Measurements from ENCODE around the gene CASP14. TPM values are rescaled to one million over a fixed set of nuclear protein-coding genes. Genes with fewer than 3 reads are reported as not detected.
"Not testable (repeated sequence)": the region's sequence is repeated elsewhere in the genome, so short reads cannot be mapped to it uniquely, and the experiment has no call there.

CASP14 gene
- total and polyA plus RNA-seq, 8 donors, result not detected

GRCh38 chr19:15072930-15073647 is 23.8 kb downstream of the CASP14 start:
- no peaks in the 10 kb centered on the region for H3K36me3 ChIP-seq
- no peaks in the 10 kb centered on the region for H3K4me1 ChIP-seq
- H3K4me3 ChIP-seq, result no peak overlapping the region
- no peak overlapping the region for H3K27ac ChIP-seq
- WGBS, 5 donors, result 37 to 53% (median 43%) methylated on average over 23 of the region's 23 CpGs
- DNase-seq, result no peak
- H3K9me3 ChIP-seq, result no peaks in the 10 kb centered on the region
- no peak for TF ChIP-seq POLR2A (IDR thresholded peaks at IDR 0.05)
- no peak for TF ChIP-seq CTCF (IDR thresholded peaks at IDR 0.05)
- TF ChIP-seq EP300 (IDR thresholded peaks at IDR 0.05), result no peak
- no peak for TF ChIP-seq POLR2AphosphoS5 (IDR thresholded peaks at IDR 0.05)
- intact Hi-C loops (cut with DNase I; ENCODE audit: low total_unique reads), result no loop called here
- H3K27me3 ChIP-seq, result peaks cover 0 to 45% (median 0%) of the 10 kb centered on the region in 3 donors

GRCh38 chr19:15074371-15074770 is 25.1 kb downstream of the CASP14 start:
- no peak overlapping the region for H3K4me3 ChIP-seq
- H3K36me3 ChIP-seq, result no peaks in the 10 kb centered on the region
- H3K27me3 ChIP-seq, result peaks cover 0 to 48% (median 0%) of the 10 kb centered on the region in 3 donors
- DNase-seq, result no peak
- no peaks in the 10 kb centered on the region for H3K9me3 ChIP-seq
- H3K4me1 ChIP-seq, result no peaks in the 10 kb centered on the region
- no peak overlapping the region for H3K27ac ChIP-seq
- TF ChIP-seq CTCF (IDR thresholded peaks at IDR 0.05) (no peak), EP300 (IDR thresholded peaks at IDR 0.05) (no peak), POLR2AphosphoS5 (IDR thresholded peaks at IDR 0.05) (no peak), POLR2A (IDR thresholded peaks at IDR 0.05) (no peak)
- 49 to 74% (median 53%) methylated on average over 2 of the region's 2 CpGs for whole genome bisulfite sequencing, 5 donors
- intact Hi-C loops (cut with DNase I; ENCODE audit: low total_unique reads), result no loop called here

GRCh38 chr19:15075806-15076205 is 26.5 kb downstream of the CASP14 start:
- no peak overlapping the region for H3K4me3 ChIP-seq
- H3K27ac ChIP-seq, result no peak overlapping the region
- no peaks in the 10 kb centered on the region for H3K9me3 ChIP-seq
- 78 to 87% (median 82%) methylated on average over 4 of the region's 4 CpGs for WGBS, 5 donors
- no peaks in the 10 kb centered on the region for H3K4me1 ChIP-seq
- DNase-seq, result no peak
- H3K36me3 ChIP-seq, result no peaks in the 10 kb centered on the region
- intact Hi-C loops (cut with DNase I; ENCODE audit: low total_unique reads), result no loop called here
- TF ChIP-seq POLR2A (IDR thresholded peaks at IDR 0.05) (no peak), CTCF (IDR thresholded peaks at IDR 0.05) (no peak), POLR2AphosphoS5 (IDR thresholded peaks at IDR 0.05) (no peak), EP300 (IDR thresholded peaks at IDR 0.05) (no peak)
- peaks cover 0 to 55% (median 3%) of the 10 kb centered on the region in 3 donors for H3K27me3 ChIP-seq

GRCh38 chr19:15080002-15080401 is 30.7 kb downstream of the CASP14 start:
- H3K9me3 ChIP-seq; H3K27ac ChIP-seq; H3K36me3 ChIP-seq; H3K4me1 ChIP-seq; DNase-seq; intact Hi-C loops (cut with DNase I; ENCODE audit: low total_unique reads); H3K4me3 ChIP-seq: not testable (repeated sequence)
- WGBS, 5 donors, result 55 to 70% (median 64%) methylated on average over 4 of the region's 4 CpGs
- peaks cover 0 to 76% (median 25%) of the 10 kb centered on the region in 3 donors for H3K27me3 ChIP-seq

- H3K4me1 ChIP-seq, result no peaks in the 10 kb centered on the region
- H3K4me3 ChIP-seq, result no peak within 1 kb of the TSS
- WGBS, 5 donors, result 65 to 68% (median 65%) methylated on average over 6 of the region's 6 CpGs
- H3K9me3 ChIP-seq, result no peaks in the 10 kb centered on the region
- H3K27ac ChIP-seq, result no peak within 1 kb of the TSS
- TF ChIP-seq EP300 (IDR thresholded peaks at IDR 0.05) (no peak), CTCF (IDR thresholded peaks at IDR 0.05) (no peak), POLR2A (IDR thresholded peaks at IDR 0.05) (no peak), POLR2AphosphoS5 (IDR thresholded peaks at IDR 0.05) (no peak)
- H3K27me3 ChIP-seq, result peaks cover 0 to 87% (median 25%) of the 10 kb centered on the region in 3 donors
- DNase-seq, result no peak
- intact Hi-C loops (cut with DNase I; ENCODE audit: low total_unique reads), result no loop called here
- no peaks in the 10 kb centered on the region for H3K36me3 ChIP-seq
Measured at GRCh38 chr19:15081911-15082310, 32.6 kb downstream of the CASP14 start, which contains the start of gene OR1I1. Gene OR1I1 (plus strand): TSS chr19:15082211. CDS start chr19:15087066, 4,855 bp downstream.
